Heart left ventricle (tissue), 13 donors: ENCODE results near the gene ABL2.

Source experiments
- POLR2A ChIP-seq, 2 donors: fragments of 450-650 bp; IDR thresholded peaks; one replicate each; pipeline ENCODE4 v1.6.1; 2017; ENCODE audit warnings: antibody characterized with exemption in 2 of 2, mild to moderate bottlenecking in 2 of 2, moderate library complexity in 2 of 2
- TF ChIP-seq, protein P1 (sequence below), 12 donors: fragments of 200-600 bp; sonication (generic) in 4 of 12; IDR thresholded peaks; one replicate each; pipeline versions ENCODE4 v1.5.0 to v1.8.0; 2018 to 2022; ENCODE audit warnings: antibody characterized with exemption in 12 of 12, mild to moderate bottlenecking in 5 of 12
- donor health status: ischemic (EF 13 %, LVEDD 7.1; RV severe dilation, severe dysfunction).
- donor health status: DM: no; HTN: yes; CAD: no.
- donor health status: DM: no; HTN: no; CAD: no.
- donor health status: ischemic (EF 25% LVEDD 6.9; RV normal size, moderate dysfunction).
- donor health status: ischemic (EF 25% LVEDD 5.7; RV mildly dilated, moderate dysfunction).
- donor health status: ischemic (EF 35%, LVEDD 5.7; RV mildly dilated, moderate dysfunction).
- donor health status: nonischemic (EF 11% LVEDD 7.7; RV severe dilation, severe dysfunction).
- donor health status: DM: yes; HTN: yes; CAD: no.
- donor health status: PGD.
- donor health status: ischemic (EF 29% LVEDD 5.4; RV normal size, mild dysfunction).
- donor health status: nonischemic (EF 23%, LVEDD 6.1; RV moderate dilation, normal function).

DNA sequence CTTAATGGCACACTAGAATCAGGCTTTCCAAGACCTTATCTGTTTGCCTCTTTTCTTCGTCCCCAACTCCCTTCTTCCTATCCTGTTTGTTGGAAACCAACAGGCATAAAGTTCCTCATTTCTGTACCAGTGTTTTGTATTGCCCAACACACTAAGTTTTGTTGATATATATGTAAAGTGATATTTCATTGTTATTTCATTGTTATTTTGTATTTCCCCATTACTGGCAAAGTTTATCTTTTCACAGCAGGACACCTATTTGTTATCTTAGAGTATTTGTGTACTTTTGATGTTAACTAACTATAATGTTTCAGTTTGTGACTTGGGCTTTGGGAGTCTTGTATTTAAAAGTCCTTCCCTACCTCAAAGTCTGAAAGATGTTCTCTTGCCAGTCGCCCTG, 176.7 kb downstream of the ABL2 start:
- TF ChIP-seq, protein P1, sequence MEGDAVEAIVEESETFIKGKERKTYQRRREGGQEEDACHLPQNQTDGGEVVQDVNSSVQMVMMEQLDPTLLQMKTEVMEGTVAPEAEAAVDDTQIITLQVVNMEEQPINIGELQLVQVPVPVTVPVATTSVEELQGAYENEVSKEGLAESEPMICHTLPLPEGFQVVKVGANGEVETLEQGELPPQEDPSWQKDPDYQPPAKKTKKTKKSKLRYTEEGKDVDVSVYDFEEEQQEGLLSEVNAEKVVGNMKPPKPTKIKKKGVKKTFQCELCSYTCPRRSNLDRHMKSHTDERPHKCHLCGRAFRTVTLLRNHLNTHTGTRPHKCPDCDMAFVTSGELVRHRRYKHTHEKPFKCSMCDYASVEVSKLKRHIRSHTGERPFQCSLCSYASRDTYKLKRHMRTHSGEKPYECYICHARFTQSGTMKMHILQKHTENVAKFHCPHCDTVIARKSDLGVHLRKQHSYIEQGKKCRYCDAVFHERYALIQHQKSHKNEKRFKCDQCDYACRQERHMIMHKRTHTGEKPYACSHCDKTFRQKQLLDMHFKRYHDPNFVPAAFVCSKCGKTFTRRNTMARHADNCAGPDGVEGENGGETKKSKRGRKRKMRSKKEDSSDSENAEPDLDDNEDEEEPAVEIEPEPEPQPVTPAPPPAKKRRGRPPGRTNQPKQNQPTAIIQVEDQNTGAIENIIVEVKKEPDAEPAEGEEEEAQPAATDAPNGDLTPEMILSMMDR (IDR thresholded peaks at IDR 0.05): no peak
- TF ChIP-seq POLR2A (IDR thresholded peaks at IDR 0.05): no peak
